Gastroesophageal sphincter (tissue), 3 donors: Measurements from ENCODE around the gene ODAD2.

Experiments
- EP300 ChIP-seq: sonication (generic); formaldehyde crosslinking; IDR thresholded peaks from one replicate; pipeline ENCODE4 v1.6.1; 2017; ENCODE audit warnings: antibody characterized with exemption, mild to moderate bottlenecking
- POLR2A ChIP-seq, 2 donors: fragments of 450-650 bp; IDR thresholded peaks; one replicate each; pipeline ENCODE4 v1.6.1; 2017; ENCODE audit warnings: antibody characterized with exemption in 2 of 2, mild to moderate bottlenecking in 2 of 2, moderate library complexity in 1 of 2
- POLR2AphosphoS5 ChIP-seq: sonication (generic); formaldehyde crosslinking; IDR thresholded peaks from one replicate; pipeline ENCODE4 v1.6.1; 2017; ENCODE audit warnings: antibody characterized with exemption
- TF ChIP-seq, protein P1 (sequence below), 4 experiments: fragments of 200-600 bp in 2 of 4; fragments of 450-650 bp in 2 of 4; sonication (generic) in 1 of 4; IDR thresholded peaks; one replicate each; pipeline ENCODE4 v1.5.1; 2017 to 2019; ENCODE audit warnings: antibody characterized with exemption in 4 of 4, mild to moderate bottlenecking in 2 of 4, moderate library complexity in 2 of 4

DNA sequence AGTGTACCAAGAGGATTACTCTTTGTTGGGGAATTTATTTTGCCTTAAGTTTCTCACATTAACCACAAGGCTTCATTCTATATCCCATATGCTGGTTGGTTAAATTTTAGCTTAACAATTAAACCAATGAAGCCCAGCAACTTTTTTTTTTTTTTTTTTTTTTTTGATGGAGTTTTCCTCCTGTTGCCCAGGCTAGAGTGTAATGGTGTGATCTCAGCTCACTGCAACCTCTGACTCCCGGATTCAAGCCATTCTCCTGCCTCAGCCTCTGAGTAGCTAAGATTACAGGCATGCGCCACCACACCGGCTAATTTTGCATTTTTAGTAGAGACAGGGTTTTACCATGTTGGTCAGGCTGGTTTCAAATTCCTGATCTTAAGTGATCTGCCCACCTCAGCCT, 178.2 kb downstream of the ODAD2 start:
- TF ChIP-seq, protein P1, sequence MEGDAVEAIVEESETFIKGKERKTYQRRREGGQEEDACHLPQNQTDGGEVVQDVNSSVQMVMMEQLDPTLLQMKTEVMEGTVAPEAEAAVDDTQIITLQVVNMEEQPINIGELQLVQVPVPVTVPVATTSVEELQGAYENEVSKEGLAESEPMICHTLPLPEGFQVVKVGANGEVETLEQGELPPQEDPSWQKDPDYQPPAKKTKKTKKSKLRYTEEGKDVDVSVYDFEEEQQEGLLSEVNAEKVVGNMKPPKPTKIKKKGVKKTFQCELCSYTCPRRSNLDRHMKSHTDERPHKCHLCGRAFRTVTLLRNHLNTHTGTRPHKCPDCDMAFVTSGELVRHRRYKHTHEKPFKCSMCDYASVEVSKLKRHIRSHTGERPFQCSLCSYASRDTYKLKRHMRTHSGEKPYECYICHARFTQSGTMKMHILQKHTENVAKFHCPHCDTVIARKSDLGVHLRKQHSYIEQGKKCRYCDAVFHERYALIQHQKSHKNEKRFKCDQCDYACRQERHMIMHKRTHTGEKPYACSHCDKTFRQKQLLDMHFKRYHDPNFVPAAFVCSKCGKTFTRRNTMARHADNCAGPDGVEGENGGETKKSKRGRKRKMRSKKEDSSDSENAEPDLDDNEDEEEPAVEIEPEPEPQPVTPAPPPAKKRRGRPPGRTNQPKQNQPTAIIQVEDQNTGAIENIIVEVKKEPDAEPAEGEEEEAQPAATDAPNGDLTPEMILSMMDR (IDR thresholded peaks at IDR 0.05): no peak
- TF ChIP-seq POLR2A (IDR thresholded peaks at IDR 0.05): no peak
- no peak for TF ChIP-seq POLR2AphosphoS5
- no peak for TF ChIP-seq EP300
